ENCODE measurements around the gene ACTL10.

The ACTL10 gene

DNA sequence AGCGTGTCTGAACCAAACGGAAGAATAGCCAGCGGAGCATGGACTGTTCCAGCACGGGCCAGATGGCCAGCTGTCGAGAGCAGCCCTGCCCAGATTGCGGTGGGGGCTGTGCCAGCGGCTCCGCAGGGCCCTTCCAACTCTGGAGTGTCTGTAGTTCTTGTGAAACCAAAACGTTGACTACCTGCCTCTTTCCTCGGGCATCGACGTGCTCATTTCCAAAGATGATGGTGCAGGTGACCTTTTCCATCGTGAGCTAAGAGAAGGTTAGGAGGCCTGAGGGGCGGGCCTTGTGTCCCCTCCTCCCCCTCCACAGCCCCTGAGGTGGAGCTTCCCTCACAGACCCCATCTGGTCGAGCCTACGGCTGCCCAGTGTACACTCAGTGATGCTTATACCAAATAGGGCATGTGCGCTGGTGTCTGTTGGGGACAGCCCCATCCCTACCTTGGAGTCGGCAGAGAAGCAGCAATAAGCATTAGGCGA is 17.5 kb upstream of the ACTL10 start:
- peak; percentile 69 to 90 for DNase-seq

DNA sequence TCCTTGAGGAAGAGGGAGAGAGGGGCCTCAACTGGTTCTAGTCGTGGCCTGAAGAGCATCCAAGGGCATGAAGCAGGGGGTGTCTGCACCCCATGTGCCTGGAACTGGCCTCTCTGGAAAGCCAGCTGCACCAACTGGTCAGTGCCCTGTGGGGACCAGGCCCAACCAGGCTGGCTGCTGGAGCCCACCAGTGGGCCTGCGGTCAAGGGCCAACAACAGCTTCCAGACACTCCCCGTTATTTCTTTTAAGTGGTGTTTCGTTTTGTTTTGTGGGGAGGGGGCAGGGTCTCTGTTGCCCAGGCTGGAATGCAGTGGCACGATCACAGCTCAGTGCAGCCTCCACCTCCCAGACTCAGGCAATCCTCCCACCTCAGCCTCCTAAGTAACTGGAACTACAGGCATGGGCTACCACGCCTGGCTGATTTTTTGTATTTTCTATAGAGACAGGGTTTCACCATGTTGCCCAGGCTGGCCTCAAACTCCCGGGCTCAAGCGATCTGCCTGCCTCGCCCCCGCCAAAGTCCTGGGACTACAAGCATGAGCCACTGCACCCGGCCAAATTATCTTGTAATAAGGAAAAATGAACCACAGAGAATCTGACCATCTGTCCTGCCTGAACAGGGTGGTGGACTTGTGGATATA is 16.5 kb upstream of the ACTL10 start:
- peak in 1 of 2 experiments; percentile 67 for DNase-seq

DNA sequence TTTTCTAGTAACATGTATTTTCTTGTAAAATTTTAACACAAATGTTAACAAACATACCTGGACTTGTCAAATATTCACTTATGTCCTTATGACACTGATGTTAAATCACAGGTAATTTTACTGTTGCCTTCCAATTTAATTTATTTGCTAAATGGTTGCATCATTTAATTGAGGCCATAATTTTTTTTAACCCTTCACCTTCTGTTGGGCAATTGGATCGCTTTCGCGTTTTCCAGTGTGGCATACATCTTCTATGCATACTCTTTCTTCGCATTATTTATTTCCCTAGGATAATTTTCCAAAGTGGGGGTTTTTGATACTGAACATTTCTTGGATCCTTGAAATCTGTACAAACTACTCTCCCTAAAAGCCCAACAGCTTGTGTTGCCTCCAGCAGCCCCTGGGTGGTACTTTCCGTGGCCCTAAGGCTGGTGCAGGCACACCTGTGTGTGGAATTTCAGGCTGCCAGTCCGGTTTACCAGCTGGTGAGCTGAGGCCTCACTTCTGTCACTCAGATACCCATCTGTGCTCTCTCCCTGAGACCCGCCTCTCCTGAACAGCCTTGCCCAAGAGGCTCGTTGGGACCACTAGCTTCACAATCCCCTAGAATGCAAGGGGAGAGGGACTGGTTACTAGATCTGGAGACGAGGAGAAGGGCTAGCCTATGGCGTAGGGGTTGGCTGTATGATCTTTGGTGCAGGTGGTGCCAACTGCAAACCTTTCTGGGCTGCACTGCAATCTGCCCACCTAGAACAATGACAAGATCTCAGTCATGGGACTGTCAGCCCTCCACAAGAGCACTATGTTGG is 15.8 kb upstream of the ACTL10 start:
- peak in 1 of 2 experiments; percentile 52 for DNase-seq

DNA sequence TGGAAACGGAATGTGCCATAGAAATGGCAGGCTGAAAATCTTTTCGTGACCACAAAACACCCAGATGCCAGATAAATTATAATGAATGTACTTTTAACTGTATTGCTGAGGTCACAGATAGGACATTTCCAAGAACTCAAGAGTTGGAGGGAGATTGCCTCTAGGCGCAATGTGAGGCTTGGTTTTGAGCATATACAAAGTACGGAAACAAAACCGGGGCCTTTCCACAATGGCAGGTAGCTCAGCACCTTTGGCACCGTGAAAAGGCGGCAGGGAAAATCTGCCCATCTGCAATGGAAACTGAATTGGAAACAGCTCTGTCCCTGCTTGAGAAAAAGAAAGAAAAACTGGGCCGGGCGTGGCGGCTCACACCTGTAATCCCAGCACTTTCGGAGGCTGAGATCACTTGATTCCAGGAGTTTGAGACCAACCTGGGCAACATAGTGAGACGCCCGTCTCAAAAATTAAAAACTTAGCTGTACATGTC is 15.1 kb upstream of the ACTL10 start:
- no peak for DNase-seq

DNA sequence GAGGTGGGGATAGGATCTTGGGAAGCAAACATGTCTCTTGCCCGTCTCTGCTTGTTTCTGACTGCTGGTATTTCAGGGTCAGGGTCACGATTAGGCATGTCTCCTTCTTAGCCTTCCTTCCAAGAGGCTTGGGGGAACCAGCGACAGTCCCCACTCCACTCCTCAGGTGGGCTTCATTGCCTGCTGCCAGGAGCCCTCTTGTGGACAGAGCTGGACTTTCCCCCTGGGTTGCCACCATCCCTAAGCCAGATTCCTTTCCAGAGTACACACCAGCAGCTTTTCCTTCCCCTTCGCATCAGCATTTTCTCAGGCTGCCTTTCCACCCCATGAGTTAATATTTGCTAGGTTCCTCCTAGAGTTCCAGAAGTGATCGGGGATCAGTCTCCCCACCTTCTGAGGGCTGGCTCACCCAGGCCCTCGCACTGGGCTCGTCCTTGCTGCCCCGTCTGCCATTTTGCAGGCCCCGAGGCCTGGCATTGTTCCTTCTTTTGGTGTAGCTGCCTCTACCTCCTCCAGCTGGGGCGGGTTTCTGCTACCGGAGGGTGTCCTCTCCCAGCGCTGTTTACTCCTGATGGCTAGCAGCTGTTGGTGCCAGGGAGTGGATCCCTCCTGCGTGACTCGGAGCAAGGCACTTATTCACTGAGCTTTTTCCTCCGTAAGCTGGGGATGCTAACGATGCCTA is 13.4 kb upstream of the ACTL10 start:
- DNase-seq, result peak; percentile 35 to 61

DNA sequence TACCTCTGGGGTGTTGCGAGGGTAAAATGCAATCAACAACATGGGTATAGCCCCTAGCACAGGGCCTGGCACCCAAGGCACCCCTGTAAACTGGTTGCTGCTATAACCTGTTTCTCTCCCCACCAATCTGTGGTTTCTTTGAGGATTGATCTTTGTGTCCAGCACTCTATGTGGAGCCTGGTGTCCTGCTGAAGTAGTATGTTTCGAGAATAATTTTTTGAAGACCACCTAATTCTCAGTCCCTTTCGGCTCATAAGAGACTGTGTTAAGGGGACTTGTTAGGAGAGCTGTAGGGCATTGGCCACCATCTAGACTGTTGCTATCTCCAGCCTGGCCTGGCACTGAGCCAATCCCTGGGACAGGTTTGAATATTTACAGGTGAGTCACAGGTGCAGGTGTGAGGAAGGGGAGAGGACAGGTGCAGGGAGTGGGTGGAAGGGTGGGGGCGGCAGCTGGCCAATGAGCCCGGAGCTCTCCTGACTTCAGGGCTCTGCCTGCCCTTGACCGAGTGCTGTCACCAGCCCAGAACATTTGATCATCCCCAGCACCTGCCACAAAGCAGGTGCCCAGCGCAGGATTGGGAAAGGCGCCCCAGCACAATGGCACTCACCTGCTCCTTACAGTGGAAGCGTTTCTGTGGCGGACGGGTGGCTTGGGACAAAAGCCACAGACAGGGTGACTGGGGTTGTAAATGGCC is 12.7 kb upstream of the ACTL10 start:
- peak in 1 of 2 experiments; percentile 18 for DNase-seq

DNA sequence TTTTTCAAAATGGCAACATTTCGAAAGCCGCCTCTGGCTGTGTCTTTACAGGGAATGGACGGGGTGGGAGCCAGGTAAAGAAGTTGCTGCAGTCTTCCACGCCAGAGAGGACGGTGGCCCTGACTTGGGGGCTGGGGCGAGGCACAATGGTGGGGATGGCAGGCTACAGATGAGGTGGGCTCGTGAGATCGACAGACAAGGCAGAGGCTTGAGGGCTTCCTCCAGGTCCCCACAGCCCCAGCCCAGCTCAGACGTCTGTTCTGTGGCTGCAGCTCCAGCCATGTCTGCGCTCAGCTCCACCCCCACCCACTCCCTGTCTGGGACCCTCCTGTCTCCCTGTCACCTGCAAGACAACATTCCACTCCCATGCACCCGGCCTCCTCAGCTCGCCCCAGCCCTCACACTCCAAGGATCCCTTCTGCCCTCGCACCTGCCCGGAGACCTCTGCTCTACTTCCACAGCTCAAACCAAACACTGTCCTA is 12.0 kb upstream of the ACTL10 start:
- DNase-seq, result no peak

DNA sequence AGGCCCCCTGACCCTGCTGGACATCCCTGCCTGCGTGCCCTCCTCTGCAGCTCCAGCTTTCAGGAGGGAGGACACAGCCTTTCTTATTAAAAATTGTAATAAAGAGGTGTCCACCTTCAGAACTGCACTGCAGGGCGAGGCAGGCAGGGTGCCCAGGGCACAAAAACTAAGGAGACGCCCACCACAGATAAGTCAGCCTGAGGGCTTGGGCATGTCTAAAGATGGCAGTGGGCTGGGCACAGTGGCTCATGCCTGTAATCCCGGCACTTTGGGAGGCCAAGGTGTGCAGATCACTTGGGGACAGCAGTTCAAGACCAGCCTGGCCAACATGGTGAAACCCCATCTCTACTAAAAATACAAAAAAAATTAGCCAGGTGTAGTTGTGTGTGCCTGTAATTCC is 11.6 kb upstream of the ACTL10 start:
- no peak for DNase-seq

DNA sequence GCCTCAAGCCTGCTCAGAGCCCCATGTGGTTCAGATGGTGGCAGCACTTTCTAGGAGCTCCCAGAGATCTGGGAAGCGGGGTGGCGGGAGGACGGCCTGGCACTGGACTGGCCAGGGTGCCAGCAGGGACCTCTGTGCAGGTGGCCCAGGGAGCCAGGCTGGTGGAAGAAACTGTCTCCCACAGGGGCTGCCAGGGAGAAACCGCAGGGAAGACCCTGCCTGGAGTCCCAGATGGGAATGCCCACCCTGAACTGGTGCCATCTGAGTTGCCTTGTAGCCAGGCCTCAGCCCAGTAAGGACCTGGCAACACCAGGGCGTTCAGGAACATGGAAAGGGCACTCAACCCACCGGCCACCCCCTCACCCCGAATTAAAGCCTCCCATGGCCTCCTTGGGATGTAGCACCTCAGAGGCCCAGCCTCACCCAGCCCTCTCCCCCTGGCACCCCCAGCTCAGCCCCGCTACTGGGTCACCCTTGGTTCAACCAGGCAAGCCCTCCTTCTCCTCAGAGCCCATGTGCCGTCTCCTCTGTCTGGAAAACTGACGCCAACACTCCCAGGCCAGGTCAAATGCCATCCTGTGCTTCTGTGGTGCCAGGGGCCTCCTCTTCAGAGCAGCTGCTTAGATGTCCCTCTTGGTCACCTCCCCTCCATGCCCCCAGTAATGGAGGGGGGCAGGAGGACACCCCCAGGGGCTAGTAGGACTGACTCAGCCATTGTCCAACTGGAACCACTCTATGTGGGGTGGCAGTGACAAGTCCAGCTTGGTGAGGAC is 10.5 kb upstream of the ACTL10 start:
- DNase-seq, result no peak

DNA sequence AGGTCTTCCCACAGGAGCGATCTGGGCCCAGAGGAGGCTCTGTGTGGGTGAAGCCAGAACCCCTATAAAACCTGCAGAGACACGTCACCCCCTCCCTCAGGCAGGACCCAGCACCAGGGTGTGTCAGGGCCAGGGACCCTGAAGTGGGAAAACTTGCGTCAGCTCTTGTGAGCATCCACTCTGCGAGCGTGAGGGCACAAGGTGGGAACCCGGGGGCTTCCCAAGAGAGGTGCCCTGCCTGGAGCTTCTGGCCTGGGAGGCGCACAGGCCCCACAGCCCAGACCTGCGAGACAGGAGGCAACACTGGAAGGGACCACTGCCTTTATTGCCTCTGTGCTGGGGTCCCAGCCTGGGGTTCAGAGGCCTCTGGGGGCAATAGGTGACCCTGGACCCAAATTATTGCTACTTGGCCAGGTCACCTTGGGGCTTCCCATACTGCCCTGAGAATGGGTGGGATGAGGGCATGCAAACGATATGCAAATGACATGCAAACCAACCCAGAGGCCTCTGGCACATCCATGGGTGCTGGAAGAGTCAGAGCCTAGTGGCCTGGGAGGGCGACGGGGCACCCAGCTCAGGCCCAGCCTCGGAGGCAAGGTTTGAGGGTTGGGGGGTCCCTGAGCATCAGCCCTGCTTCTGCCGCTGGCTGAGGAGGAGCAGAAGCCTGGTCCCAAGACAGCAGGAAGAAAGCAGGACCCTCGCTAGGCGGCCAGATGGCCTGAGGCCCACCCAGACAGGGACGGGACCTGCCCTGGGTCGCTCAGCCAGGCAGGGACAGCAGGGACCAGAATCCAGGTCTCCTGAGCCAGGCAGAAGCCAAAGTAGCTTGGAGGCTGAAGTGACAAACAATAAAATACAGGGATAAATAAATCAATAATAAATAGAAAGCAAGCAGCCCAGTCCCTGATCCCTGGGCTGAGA is 9.7 kb upstream of the ACTL10 start:
- no peak for DNase-seq

DNA sequence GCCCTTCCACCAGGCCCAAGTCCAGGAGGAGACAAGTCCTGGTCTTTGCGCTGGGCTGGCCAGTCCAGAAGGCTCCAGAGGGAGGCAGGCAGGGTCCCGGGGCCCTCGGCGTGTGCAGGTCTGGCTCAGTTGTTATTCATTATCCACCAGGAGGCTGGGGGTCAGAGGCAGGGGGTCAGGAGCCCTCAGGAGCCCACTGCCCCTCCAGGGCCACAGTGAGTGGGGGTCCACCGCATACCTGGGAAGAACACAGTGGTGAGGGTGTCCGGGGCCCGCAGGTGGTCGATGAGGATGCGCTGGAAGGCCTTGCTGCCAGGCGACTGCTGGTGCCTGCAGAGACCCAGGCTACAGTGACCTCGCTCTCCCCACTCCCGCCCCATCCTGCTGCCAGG is 9.0 kb upstream of the ACTL10 start:
- no peak for DNase-seq

DNA sequence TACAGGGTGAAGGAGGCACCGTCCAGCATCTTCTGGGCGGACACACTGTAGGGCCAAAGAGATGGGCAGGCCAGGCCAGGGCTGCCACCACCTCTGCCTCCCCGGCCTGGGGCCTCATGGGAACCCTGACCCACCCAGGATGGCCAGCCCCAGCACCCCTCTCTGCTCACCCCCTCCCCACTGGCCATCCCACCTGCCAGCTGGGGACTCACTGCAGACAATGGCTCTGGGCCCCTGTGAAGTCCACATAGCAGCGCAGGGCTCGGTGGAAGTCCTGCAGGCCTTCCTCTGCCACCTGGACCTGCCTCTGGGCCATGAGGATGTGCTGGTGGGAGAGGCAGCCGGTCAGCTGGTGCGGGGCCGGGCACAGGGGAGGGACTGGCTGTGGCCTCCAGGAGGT is 8.2 kb upstream of the ACTL10 start:
- DNase-seq, result no peak

DNA sequence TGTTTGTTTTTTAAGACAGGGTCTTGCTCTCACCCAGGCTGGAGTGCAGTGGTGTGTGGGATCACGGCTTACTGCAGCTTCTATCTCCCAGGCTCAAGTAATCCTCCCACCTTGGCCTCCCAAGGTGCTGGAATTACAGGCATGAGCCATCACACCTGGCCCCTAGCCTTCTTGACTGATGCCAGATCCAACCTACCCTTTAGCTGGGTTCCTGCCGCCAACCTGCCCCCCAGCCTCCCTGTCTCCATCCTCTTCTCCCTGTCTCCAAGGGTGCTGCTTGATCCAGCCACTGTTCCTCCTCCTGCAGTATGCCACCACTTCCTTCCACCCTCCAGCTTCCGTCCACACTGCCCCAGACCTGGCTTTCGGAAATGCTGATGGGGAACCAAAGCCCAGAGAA is 7.8 kb upstream of the ACTL10 start:
- no peak for DNase-seq

DNA sequence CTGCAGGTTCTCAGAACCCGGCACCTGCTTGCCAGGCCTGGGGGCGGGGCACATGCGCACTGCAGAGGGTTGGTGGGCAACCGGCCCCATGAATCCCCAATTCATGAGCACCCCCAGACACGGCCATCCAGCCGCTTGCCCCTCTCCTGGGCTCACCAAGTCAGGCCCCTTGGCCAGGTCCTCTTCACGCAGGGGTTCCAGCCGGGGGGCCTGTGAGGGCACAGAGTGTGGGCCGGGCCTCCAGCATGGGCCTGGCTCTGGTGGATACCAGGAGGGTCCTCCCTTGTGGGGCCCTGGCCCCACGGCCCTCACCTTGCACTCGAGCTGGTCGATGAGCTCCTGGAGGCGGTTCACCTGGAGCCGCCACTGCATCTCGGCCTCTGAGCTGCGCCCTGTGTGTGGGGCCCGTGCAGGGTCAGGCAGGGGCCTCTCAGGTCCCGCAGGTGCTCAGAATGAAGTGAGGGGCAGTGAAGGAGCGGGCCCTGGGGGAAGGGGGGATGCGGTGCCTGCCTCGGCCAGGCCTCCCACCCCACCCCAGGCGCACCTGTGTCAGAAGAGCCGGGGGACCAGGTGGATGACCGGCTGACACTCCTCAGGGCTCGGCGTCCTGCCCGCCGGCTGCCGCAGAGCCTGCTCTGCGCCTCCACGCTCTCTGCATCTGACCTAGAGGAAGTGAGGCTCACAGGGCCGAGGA is 7.3 kb upstream of the ACTL10 start:
- no peak for DNase-seq

DNA sequence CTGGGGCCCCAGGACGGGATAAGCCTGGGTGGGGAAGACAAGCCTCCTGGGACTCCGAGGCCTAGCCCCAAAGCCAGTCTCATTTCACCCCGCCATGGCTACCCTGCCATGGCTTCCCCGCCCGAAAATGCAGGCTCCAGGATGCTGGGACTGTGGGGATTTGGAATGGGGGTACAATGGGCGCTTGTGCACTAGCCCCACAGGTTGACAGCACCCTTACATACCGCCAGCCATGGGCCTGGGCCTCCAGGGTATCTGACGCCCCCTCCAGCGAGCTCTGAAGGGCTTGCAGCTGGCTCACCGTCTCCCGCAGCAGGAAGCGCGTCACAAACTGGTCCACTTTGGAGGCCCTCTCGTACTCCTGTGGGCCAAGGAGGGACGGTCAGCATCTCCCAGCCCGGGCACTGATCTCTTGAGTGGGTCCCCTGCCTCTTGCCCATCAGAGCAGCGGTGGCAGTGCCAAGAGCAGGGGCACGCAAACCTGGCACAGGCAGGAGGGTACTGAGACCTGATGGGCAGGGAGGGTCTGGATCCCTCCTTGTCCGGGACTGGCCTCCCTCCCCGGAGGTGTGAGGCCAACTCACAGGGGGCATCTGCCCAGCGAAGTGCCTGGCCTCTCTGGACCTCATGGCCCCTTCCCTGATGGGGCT is 6.6 kb upstream of the ACTL10 start:
- DNase-seq, result no peak

DNA sequence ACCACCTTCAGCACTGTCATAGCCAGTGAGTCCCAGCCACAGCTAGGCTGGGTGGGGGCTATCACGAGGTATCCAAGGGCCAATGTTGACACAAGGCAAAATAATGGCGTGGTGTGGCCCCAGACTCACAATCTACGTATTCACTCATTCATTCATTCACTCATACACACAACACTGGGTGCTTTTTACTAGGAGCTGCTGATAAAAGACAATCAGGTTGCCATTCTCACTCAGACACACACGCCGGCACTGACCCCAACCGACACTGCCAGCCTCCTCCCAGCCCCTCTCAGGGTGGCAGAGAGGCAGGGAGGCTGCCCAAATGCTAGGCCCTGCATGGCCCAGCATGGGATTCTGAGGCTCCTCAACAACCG is 6.1 kb upstream of the ACTL10 start:
- DNase-seq, result no peak

DNA sequence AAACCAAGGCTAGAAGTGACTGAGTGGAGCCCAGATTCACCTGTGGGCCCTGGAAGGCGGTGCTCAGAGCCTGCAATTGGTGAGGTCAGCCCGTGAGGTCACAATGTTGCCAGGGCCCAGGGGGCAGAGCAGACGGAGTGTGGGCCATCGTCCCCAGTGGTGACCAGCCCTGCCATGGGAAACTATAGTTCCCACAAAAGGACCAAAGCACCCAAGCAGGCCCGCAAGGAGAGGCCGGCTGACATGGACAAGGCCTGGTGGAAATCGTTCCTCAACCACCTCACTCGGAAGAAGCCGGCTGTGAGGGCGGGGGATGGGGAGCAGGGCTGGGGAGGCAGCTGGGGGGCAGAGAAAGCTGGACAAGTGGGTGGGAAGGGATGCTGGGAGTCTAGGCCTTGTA is 4.6 kb upstream of the ACTL10 start, which contains the start of gene C20orf144:
TSS of gene C20orf144 (plus strand) at position 156 of the 400 bp plus-strand sequence. CDS start at position 175, 19 bp downstream.
- no peak for DNase-seq

DNA sequence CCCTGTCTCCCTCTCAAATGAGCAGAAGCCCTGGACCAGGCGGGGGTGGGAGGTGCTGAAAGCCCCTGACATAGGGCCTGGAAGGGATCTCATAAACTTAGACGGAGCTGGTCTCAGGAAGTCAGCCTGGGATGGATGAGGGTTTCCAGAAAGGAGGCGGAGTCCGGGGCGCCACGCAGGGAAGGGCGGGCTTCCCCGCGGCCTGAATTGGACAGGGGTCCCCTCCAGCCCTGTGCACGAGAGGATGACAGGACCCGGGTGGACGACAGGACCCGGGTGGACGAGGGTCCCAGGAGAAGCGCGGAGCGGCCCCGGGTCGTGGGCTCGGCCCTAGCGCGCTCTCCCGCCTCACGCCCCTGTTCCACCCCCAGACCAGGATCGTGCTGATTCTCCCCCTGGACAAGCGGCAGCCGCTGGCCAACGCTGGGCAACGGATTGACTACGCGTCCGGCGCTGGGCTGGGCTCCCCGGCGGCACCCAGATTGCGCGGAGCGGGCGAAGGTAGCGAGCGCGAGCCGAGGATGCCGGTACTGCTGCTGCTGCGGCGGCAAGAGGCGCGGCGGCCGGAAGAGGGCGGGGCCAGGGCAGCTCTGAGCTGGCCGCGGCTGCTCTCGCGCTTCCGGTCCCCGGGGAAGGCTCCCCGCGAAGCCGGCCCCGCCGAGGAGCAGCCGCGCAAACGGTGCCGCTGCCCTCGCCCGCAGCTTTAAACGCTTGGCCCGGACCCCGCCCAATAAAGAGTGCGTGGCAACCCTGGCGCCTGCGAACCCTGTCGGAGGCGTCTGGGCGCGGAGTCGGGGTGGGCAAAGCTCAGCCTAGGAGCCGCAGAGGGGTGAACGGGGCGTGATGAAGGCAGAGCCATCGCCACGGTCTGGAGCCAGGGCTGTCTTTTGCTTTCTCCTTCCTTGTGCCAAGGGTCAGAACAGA is 3.3 kb upstream of the ACTL10 start:
- peak; percentile 47 to 77 for DNase-seq
